Sigmoid colon (tissue), 4 donors: ENCODE measurements around the gene IGSF10.
A peak's percentile ranks its signal among the peaks of the same experiment; 100 is the strongest.

Experiments used
- CTCF ChIP-seq, 4 experiments: fragments of 450-650 bp in 3 of 4; fragments of 200-600 bp in 1 of 4; IDR thresholded peaks; one replicate each; pipeline ENCODE4 v1.5.1; 2016 to 2019; ENCODE audit warnings: antibody characterized with exemption in 4 of 4, mild to moderate bottlenecking in 3 of 4, moderate library complexity in 2 of 4
- EP300 ChIP-seq, 4 donors: sonication (generic); formaldehyde crosslinking; IDR thresholded peaks; one replicate each; pipeline ENCODE4 v1.6.1; 2017; ENCODE audit warnings: antibody characterized with exemption in 4 of 4
- POLR2A ChIP-seq, 2 donors: fragments of 450-650 bp; IDR thresholded peaks; one replicate each; pipeline ENCODE4 v1.6.1; 2016; ENCODE audit warnings: antibody characterized with exemption in 2 of 2, mild to moderate bottlenecking in 2 of 2, moderate library complexity in 2 of 2
- POLR2AphosphoS5 ChIP-seq, 4 donors: sonication (generic); formaldehyde crosslinking; IDR thresholded peaks; one replicate each; pipeline ENCODE4 v1.6.1; 2017; ENCODE audit warnings: antibody characterized with exemption in 4 of 4

GRCh38 chr3:151439652-151440125, 21.2 kb downstream of the IGSF10 start:
- peak; percentile 75 to 81 (median 80) for TF ChIP-seq CTCF (IDR thresholded peaks at IDR 0.05)
- TF ChIP-seq EP300 (IDR thresholded peaks at IDR 0.05) = no peak
- no peak for TF ChIP-seq POLR2A (IDR thresholded peaks at IDR 0.05)
- no peak for TF ChIP-seq POLR2AphosphoS5 (IDR thresholded peaks at IDR 0.05)
